ENCODE measurements around the gene TNFAIP2.
A peak's percentile ranks its signal among the peaks of the same experiment; 100 is the strongest.

Gene TNFAIP2

GRCh38 chr14:103121121-103121845 lies 2.0 kb upstream of the TNFAIP2 start:
- no peak for DNase-seq
- Mint-ChIP-seq H3K4me3 (no peak overlapping the region), H3K36me3 (ENCODE audit: low read depth) (no peaks in the 10 kb centered on the region)

GRCh38 chr14:103121846-103122584 lies 1.2 kb upstream of the TNFAIP2 start:
- Mint-ChIP-seq H3K4me3 (no peak overlapping the region), H3K36me3 (ENCODE audit: low read depth) (no peaks in the 10 kb centered on the region), H3K9me3 (no peaks in the 10 kb centered on the region), H3K27me3 (peaks cover 48% of the 10 kb centered on the region), H3K4me1 (ENCODE audit: low read depth) (peaks cover 2% of the 10 kb centered on the region), H3K27ac (no peak overlapping the region)
- no peak for DNase-seq

More at GRCh38 chr14:103121121-103121845, 2.0 kb upstream of the TNFAIP2 start:
- Mint-ChIP-seq H3K4me1 (ENCODE audit: low read depth) (peaks cover 2% of the 10 kb centered on the region), H3K27me3 (peaks cover 48% of the 10 kb centered on the region), H3K27ac (no peak overlapping the region), H3K9me3 (no peaks in the 10 kb centered on the region)

DNA sequence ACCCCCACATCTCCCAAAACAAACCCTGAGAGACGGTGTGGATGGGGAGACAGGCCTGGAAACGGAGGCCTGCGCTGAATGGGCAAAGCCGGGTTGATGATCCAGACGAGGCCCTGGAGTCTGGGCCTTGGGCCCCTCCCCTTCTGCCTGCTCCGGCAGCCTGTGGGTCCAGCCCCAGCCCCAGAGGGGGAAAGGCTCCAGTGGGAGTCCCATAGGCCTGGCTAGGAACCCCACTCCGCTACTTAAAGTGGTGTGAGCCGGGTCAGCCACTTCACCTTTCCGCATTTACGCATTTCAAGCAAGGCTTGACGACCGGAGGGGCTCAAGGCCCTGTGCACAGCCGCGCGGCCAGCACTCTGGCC lies 695 bp upstream of the TNFAIP2 start:
- H3K9me3 Mint-ChIP-seq = no peaks in the 10 kb centered on the region
- no peak for DNase-seq
- H3K27me3 Mint-ChIP-seq = peaks cover 48% of the 10 kb centered on the region
- H3K27ac Mint-ChIP-seq = no peak overlapping the region
- no peak overlapping the region for H3K4me3 Mint-ChIP-seq
- H3K4me1 Mint-ChIP-seq (ENCODE audit: low read depth) = peaks cover 2% of the 10 kb centered on the region
- no peaks in the 10 kb centered on the region for H3K36me3 Mint-ChIP-seq (ENCODE audit: low read depth)

GRCh38 chr14:103123634-103124500 lies 606 bp downstream of the TNFAIP2 start:
- no peaks in the 10 kb centered on the region for H3K9me3 Mint-ChIP-seq
- no peak overlapping the region for H3K27ac Mint-ChIP-seq
- DNase-seq = no peak
- H3K27me3 Mint-ChIP-seq = peaks cover 44% of the 10 kb centered on the region
- peak overlapping the region; percentile 18 for H3K4me3 Mint-ChIP-seq
- H3K4me1 Mint-ChIP-seq (ENCODE audit: low read depth) = peaks cover 2% of the 10 kb centered on the region
- no peaks in the 10 kb centered on the region for H3K36me3 Mint-ChIP-seq (ENCODE audit: low read depth)

DNA sequence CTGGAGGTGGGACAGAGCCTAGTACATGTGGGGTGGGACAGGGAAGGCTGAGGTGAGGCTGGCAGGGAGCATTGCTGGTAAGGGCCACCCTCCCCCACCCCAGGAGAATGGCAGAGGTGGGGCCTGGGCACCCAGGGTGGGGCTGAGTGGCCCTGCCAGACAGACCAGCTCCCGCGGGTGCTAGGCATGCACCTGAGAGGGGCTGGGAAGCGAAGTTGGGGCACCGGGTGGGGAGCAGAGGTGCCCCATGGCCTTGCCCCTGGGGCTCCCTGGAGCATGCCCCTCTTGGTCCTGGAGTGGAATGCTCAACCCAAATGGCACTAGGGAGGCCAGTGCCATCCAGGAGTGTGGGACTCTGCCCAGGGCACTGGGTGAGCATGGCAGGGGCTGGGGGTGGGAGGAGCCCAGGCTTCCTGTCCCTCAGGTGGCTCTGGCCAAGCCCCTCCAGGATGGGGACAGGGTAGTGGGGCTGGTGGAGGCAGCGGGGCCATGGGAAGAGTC lies 1.3 kb downstream of the TNFAIP2 start:
- DNase-seq = no peak
- no peaks in the 10 kb centered on the region for H3K36me3 Mint-ChIP-seq (ENCODE audit: low read depth)
- H3K9me3 Mint-ChIP-seq = no peaks in the 10 kb centered on the region
- peaks cover 43% of the 10 kb centered on the region for H3K27me3 Mint-ChIP-seq
- no peak overlapping the region for H3K4me3 Mint-ChIP-seq
- peaks cover 2% of the 10 kb centered on the region for H3K4me1 Mint-ChIP-seq (ENCODE audit: low read depth)
- no peak overlapping the region for H3K27ac Mint-ChIP-seq

DNA sequence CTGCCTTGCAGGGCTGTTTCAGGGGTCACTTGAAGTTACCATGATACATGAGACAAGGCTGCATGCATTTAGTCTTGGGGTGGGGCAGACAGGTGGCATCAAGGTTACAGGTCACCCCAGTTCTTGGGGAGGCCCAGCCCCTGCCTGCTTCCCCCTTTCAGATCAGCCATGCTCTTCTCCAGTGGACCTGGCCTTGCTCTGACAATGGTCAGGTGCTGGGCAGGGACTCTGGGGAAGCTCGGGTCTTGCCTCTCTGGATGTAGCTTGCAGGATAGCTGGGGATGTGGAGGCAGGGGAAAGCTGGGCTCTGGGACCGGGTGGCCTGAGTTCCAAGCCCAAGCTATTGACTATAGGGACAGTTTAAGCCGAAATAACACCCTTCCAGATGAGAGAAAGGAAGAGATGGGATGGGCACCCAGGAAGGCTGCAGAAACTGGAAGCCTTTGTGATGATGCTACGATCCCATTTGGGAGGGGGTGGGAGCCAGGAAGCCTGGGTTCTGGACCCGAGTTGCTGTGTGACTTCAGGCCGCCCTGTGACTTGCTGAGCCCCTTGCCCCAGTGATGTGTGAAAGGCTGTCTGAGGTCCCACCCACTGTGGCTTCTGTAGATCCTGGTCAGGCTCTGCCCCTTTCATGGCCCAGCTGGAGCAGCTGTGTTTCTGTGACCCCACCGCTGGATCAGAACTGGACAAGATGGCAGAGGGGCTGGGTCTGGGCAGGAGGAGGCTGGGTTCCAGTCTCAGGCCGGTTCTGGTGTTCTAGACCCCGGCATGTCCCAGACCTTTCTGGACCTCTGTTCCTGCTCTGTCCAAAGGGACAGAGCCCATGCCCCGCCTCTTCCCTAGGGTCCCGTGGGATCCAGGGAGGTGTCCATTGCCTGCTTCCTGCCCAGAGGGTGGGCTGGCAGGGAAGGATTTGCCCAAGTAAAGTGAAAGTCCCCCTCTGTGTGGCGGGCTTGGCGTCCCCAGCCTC lies 2.1 kb downstream of the TNFAIP2 start:
- no peaks in the 10 kb centered on the region for H3K36me3 Mint-ChIP-seq (ENCODE audit: low read depth)
- peaks cover 34% of the 10 kb centered on the region for H3K27me3 Mint-ChIP-seq
- H3K4me3 Mint-ChIP-seq = no peak overlapping the region
- DNase-seq = no peak
- no peaks in the 10 kb centered on the region for H3K9me3 Mint-ChIP-seq
- peaks cover 2% of the 10 kb centered on the region for H3K4me1 Mint-ChIP-seq (ENCODE audit: low read depth)
- no peak overlapping the region for H3K27ac Mint-ChIP-seq

DNA sequence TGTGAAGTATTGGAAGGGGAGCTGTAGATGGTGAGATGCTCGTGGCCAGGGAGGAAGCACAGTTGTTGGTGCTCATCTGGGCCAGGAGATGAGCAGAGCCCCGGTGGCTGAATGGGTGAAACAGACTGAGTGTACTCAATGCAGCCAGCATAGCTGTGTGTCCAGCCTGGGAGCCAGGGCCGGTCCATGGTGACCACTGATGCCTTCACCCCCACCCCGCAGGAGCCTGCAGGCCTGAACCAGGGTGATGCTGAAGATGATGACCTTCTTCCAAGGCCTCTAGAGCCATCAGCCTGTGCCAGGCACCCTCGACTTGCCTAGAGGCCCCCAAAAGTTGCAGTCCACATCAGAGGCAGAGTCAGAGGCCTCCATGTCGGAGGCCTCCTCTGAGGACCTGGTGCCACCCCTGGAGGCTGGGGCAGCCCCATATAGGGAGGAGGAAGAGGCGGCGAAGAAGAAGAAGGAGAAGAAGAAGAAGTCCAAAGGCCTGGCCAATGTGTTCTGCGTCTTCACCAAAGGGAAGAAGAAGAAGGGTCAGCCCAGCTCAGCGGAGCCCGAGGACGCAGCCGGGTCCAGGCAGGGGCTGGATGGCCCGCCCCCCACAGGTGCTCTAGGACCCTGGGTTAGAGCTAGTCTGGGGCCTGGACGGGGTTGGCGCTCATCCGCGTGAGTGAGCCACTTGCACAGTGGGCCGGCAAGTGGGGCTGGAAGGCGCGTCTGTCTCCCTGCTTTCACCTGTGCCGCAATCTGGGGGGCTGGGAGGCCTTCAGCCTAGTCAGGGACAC lies 3.0 kb downstream of the TNFAIP2 start:
- Mint-ChIP-seq H3K9me3 (no peaks in the 10 kb centered on the region), H3K4me1 (ENCODE audit: low read depth) (peaks cover 2% of the 10 kb centered on the region), H3K36me3 (ENCODE audit: low read depth) (no peaks in the 10 kb centered on the region), H3K27me3 (peaks cover 33% of the 10 kb centered on the region), H3K27ac (no peak overlapping the region), H3K4me3 (no peak overlapping the region)
- no peak for DNase-seq

GRCh38 chr14:103126873-103127304 lies 3.6 kb downstream of the TNFAIP2 start:
- H3K27me3 Mint-ChIP-seq = peaks cover 29% of the 10 kb centered on the region
- DNase-seq = no peak
- H3K4me3 Mint-ChIP-seq = no peak overlapping the region
- H3K36me3 Mint-ChIP-seq (ENCODE audit: low read depth) = no peaks in the 10 kb centered on the region
- H3K9me3 Mint-ChIP-seq = no peaks in the 10 kb centered on the region
- H3K4me1 Mint-ChIP-seq (ENCODE audit: low read depth) = peaks cover 2% of the 10 kb centered on the region
- H3K27ac Mint-ChIP-seq = no peak overlapping the region

GRCh38 chr14:103127356-103127755 lies 4.1 kb downstream of the TNFAIP2 start:
- no peak for DNase-seq
- Mint-ChIP-seq H3K36me3 (ENCODE audit: low read depth) (no peaks in the 10 kb centered on the region), H3K9me3 (no peaks in the 10 kb centered on the region), H3K27ac (no peak overlapping the region), H3K4me1 (ENCODE audit: low read depth) (no peaks in the 10 kb centered on the region), H3K4me3 (no peak overlapping the region), H3K27me3 (peaks cover 24% of the 10 kb centered on the region)

DNA sequence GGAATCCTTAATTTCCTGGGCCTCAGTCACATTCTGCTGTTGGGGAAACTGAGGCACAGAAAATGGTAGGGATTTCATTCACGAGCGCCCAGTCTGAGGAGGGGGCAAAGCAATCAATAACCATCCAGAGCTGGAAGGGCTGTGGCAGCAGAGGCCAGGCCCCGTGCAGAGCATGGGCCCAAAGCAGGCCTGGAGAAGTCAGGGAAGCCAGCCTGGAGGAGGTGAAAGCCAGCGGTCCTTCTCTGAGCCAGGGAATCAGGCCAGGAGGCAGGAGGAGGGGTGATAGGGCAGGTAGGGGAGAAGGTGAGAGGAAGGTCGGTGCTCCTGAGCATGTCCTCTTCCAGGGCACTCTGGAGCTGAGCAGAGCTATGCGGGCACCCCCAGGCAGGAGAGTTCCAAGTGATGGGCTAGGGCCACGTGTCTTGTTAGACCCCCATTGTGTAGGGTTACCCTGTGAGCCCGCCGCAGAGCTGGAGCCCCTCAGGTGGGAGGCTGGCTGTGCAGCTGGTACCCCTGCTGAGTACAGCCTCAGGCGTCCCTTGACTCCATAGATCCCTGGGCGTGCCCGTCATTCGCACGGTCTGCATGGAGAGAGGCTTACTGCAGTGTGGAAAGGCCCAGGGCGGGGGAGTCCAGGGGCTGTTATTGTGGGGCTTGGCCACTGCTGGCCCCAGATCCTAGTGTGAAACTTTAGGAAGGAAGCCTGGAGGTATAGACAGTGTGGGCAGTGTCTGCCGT lies 4.8 kb downstream of the TNFAIP2 start:
- no peaks in the 10 kb centered on the region for H3K36me3 Mint-ChIP-seq (ENCODE audit: low read depth)
- no peak overlapping the region for H3K4me3 Mint-ChIP-seq
- no peak for DNase-seq
- no peaks in the 10 kb centered on the region for H3K4me1 Mint-ChIP-seq (ENCODE audit: low read depth)
- H3K9me3 Mint-ChIP-seq = no peaks in the 10 kb centered on the region
- no peak overlapping the region for H3K27ac Mint-ChIP-seq
- peaks cover 17% of the 10 kb centered on the region for H3K27me3 Mint-ChIP-seq

DNA sequence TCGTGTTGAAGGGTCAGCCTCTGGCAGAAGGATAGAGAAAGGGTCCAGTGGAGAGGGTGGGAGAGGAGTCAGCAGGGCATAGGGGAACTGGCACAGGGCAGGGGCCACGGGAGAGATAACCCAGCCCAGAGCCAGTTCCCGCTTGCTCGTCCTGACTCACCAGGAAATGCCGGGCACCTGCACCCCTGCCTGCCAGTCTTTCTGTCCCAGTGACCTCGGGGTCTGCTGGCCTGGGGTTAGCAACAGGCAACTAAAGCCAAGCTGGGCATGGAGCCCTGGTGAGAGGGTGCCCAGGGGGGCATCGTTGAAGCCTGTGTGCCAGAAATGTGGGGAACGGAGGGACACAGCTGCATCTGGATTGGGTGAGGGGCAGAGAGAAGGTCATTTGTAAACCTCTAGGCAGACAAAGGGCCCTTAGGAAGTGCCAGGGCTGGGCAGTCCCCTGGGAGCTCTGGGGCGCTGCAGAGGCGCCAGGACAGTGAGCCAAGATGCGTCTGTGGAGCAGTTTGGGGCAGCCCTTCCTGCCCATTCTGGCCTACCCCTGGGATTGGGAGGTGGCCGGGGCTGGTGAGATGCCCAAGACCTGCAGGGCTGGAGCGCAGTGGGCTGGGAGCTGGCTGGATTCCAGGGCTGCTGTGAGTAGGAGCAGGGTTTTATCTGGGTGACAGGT lies 5.5 kb downstream of the TNFAIP2 start:
- Mint-ChIP-seq H3K4me1 (ENCODE audit: low read depth) (no peaks in the 10 kb centered on the region), H3K27me3 (peaks cover 16% of the 10 kb centered on the region), H3K9me3 (no peaks in the 10 kb centered on the region), H3K27ac (no peak overlapping the region), H3K4me3 (no peak overlapping the region), H3K36me3 (ENCODE audit: low read depth) (no peaks in the 10 kb centered on the region)
- DNase-seq = no peak

GRCh38 chr14:103129301-103130016 lies 6.2 kb downstream of the TNFAIP2 start:
- Mint-ChIP-seq H3K27me3 (peaks cover 9% of the 10 kb centered on the region), H3K36me3 (ENCODE audit: low read depth) (no peaks in the 10 kb centered on the region), H3K27ac (no peak overlapping the region), H3K4me3 (no peak overlapping the region), H3K4me1 (ENCODE audit: low read depth) (no peaks in the 10 kb centered on the region), H3K9me3 (no peaks in the 10 kb centered on the region)
- no peak for DNase-seq

Data from activated T-cell treated with anti-CD3 and anti-CD28 coated beads, Interleukin-2, amount 50 U/mL, for 24 hours (primary cell).